ENCODE measurements around the gene CLEC19A. TPM values are rescaled to one million over a fixed set of nuclear protein-coding genes. Genes with fewer than 3 reads are reported as not detected.

Gene CLEC19A
- total RNA-seq, 1 experiment from 2014 or later: 0.09 TPM

- no peak for ATAC-seq
- H3K4me1 Mint-ChIP-seq: 0 out of 2 replicates have a peak, but pooled peaks cover 4% of the 10 kb centered on the region
- TF ChIP-seq USF1 (CRISPR knock-in tag; IDR thresholded peaks at IDR 0.05) (no peak), NFE2L1 (CRISPR knock-in tag; IDR thresholded peaks at IDR 0.05) (peak; percentile 73; the same call in 1 of the 2 replicates)
- H3K4me3 Mint-ChIP-seq: no peak overlapping the region
- ChIA-PET POLR2A (no interaction called here), CTCF (interaction anchor here (1.6 kb wide), 1 partner anchor 125 kb away, joined by 4 read pairs; no protein-coding TSS in a partner anchor)
- no peak overlapping the region for H3K27ac Mint-ChIP-seq
- no peaks in the 10 kb centered on the region for H3K9me3 Mint-ChIP-seq
- no peak for DNase-seq (ENCODE audit: low spot score)
- H3K27me3 Mint-ChIP-seq (ENCODE audit: low read depth): no peaks in the 10 kb centered on the region
- H3K36me3 Mint-ChIP-seq: no peaks in the 10 kb centered on the region
Observed at GRCh38 chr16:19304750-19305149, 19.2 kb downstream of the CLEC19A start.

- 0 out of 2 replicates have a peak, but pooled peaks cover 4% of the 10 kb centered on the region for H3K4me1 Mint-ChIP-seq
- no peak for TF ChIP-seq TCF7 (CRISPR knock-in tag; IDR thresholded peaks at IDR 0.05; ENCODE audit: low read depth)
- no peak for TF ChIP-seq ZNF671 (CRISPR knock-in tag; IDR thresholded peaks at IDR 0.05)
- no peak for TF ChIP-seq GABPB1 (CRISPR knock-in tag; IDR thresholded peaks at IDR 0.05)
- no peak for TF ChIP-seq HMGXB4 (CRISPR knock-in tag; IDR thresholded peaks at IDR 0.05)
- TF ChIP-seq E2F4 (CRISPR knock-in tag; IDR thresholded peaks at IDR 0.05; ENCODE audit: borderline replicate concordance, low read depth): no peak
- no peak for TF ChIP-seq AFF4 (CRISPR knock-in tag; IDR thresholded peaks at IDR 0.05; ENCODE audit: borderline replicate concordance)
- no peak for TF ChIP-seq IRF2 (CRISPR knock-in tag; IDR thresholded peaks at IDR 0.05; ENCODE audit: borderline replicate concordance, low read depth)
- no peak for TF ChIP-seq ZNF532 (CRISPR knock-in tag; IDR thresholded peaks at IDR 0.05; ENCODE audit: borderline replicate concordance)
- no peak for TF ChIP-seq ZNF138 (CRISPR knock-in tag; conservative IDR thresholded peaks at IDR 0.05)
- TF ChIP-seq ZNF396 (CRISPR knock-in tag; IDR thresholded peaks at IDR 0.05; ENCODE audit: borderline replicate concordance): no peak
- no peak for TF ChIP-seq FOXK1 (CRISPR knock-in tag; IDR thresholded peaks at IDR 0.05)
- TF ChIP-seq RORB (CRISPR knock-in tag; IDR thresholded peaks at IDR 0.05): no peak
- TF ChIP-seq NR1H2 (CRISPR knock-in tag; IDR thresholded peaks at IDR 0.05): no peak
- no peak for TF ChIP-seq SOX15 (CRISPR knock-in tag; IDR thresholded peaks at IDR 0.05)
- TF ChIP-seq GTF2I (CRISPR knock-in tag; conservative IDR thresholded peaks at IDR 0.05): no peak
- TF ChIP-seq ZNF232 (CRISPR knock-in tag; IDR thresholded peaks at IDR 0.05): no peak
- TF ChIP-seq ZNF425 (CRISPR knock-in tag; conservative IDR thresholded peaks at IDR 0.05): no peak
Observed at GRCh38 chr16:19305443-19305842, 19.9 kb downstream of the CLEC19A start.

More at GRCh38 chr16:19305443-19305842, 19.9 kb downstream of the CLEC19A start:
- CTCF ChIA-PET: interaction anchor here (1.6 kb wide), 1 partner anchor 126 kb away, joined by 4 read pairs; no protein-coding TSS in a partner anchor
- no peaks in the 10 kb centered on the region for H3K36me3 Mint-ChIP-seq
- DNase-seq (ENCODE audit: low spot score): no peak
- H3K27ac Mint-ChIP-seq: no peak overlapping the region
- ATAC-seq: no peak
- no peaks in the 10 kb centered on the region for H3K27me3 Mint-ChIP-seq (ENCODE audit: low read depth)
- POLR2A ChIA-PET: no interaction called here
- no peak overlapping the region for H3K4me3 Mint-ChIP-seq
- H3K9me3 Mint-ChIP-seq: peaks cover 2% of the 10 kb centered on the region; the same call in 1 of the 2 replicates
